ENCODE results near the gene HIPK2. TPM values are rescaled to one million over a fixed set of nuclear protein-coding genes. Genes with fewer than 3 reads are reported as not detected.
A peak's percentile ranks its signal among the peaks of the same experiment; 100 is the strongest.

Gene HIPK2
- total RNA-seq, 2 donors from 2014 or later = 95.1 to 125 TPM

DNA sequence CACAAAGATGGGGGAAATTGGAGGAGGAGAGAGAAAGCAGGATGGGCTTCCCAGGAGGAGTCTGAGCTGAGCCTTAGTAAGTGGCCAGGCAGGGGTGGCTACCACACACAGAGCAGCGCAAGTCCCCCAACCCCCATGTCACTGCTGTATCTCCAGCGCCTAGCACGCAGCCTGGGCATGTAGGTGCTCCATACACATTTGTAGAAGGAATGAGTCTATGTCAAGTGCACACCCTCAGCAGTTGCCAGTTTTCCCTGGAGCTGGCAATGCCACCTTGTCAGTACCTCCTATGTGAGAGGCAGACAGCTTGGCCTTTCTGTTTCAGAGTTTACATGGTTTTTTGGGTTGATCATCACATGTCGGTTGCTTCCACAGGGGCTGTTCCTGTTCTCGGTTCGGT is 138.2 kb downstream of the HIPK2 start:
- no peak overlapping the region for H3K4me3 ChIP-seq (ENCODE audit: low read length)
- H3K27ac ChIP-seq (ENCODE audit: low read depth, low read length) = no peak overlapping the region
- peaks cover 73% of the 10 kb centered on the region for H3K36me3 ChIP-seq (ENCODE audit: control insufficient read depth, insufficient read depth, low read length)
- H3K9ac ChIP-seq (ENCODE audit: extremely low read depth, low read length, poor library complexity, severe bottlenecking) = no peak overlapping the region
- no peak overlapping the region for H3K27ac Mint-ChIP-seq
- H3K4me3 Mint-ChIP-seq = no peak overlapping the region
- no peaks in the 10 kb centered on the region for H3K9me3 ChIP-seq (ENCODE audit: control insufficient read depth, low read length)
- TF ChIP-seq, protein P1, sequence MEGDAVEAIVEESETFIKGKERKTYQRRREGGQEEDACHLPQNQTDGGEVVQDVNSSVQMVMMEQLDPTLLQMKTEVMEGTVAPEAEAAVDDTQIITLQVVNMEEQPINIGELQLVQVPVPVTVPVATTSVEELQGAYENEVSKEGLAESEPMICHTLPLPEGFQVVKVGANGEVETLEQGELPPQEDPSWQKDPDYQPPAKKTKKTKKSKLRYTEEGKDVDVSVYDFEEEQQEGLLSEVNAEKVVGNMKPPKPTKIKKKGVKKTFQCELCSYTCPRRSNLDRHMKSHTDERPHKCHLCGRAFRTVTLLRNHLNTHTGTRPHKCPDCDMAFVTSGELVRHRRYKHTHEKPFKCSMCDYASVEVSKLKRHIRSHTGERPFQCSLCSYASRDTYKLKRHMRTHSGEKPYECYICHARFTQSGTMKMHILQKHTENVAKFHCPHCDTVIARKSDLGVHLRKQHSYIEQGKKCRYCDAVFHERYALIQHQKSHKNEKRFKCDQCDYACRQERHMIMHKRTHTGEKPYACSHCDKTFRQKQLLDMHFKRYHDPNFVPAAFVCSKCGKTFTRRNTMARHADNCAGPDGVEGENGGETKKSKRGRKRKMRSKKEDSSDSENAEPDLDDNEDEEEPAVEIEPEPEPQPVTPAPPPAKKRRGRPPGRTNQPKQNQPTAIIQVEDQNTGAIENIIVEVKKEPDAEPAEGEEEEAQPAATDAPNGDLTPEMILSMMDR (conservative IDR thresholded peaks at IDR 0.05) = no peak
- no peaks in the 10 kb centered on the region for H3K27me3 Mint-ChIP-seq (ENCODE audit: insufficient read depth)
- H3K9me3 Mint-ChIP-seq = no peaks in the 10 kb centered on the region
- no peaks in the 10 kb centered on the region for H3K4me1 ChIP-seq (ENCODE audit: control insufficient read depth, insufficient read depth, low read length)
- WGBS, 2 experiments (ENCODE audit: insufficient coverage in 1 of 2, insufficient read length in 1 of 2) = 92% methylated on average over 4 to 6 of the region's 6 CpGs
- peaks cover 46% of the 10 kb centered on the region for H3K36me3 Mint-ChIP-seq (ENCODE audit: low read depth)
- H3K27me3 ChIP-seq (ENCODE audit: control insufficient read depth, insufficient read depth, low read length, poor library complexity, severe bottlenecking) = no peaks in the 10 kb centered on the region
- no peak for DNase-seq
- H3K4me1 Mint-ChIP-seq = peaks cover 5% of the 10 kb centered on the region

DNA sequence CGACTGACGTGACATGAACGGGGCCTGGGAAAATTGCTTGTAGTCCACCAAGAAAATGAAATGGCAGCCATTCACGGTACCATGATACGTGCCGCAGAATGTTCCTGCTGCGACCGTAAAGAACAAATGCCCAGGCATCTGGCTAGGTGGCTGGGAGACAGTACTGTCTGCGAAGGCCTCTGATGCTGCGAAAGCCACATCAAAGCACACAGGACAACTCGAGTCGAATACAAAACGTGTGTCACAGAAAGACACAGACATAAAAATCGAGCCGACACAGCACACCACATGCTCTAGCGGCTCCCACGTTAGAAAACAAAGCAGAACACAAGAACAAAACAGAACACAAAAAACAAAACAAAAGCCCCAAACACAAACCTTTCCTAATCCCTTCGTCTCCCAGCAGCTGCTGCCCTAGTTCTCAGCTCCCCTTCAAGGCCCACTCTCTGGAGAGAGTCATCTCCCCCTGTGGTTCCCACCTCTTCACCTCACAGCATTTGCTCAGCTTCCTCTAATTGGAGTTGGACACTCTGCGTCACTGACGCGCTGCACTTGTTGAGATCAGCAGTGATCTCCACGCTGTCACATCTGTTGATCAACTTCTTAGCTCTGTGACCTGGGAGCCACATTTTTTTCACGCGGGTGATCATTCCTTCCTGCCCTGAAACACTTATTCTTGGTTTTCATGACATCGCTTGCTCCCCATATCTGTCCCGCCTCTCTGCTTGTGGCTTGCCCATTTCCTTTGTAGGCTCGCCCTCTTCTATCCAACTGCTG is 142.1 kb downstream of the HIPK2 start:
- 93 to 94% methylated on average over 19 to 27 of the region's 27 CpGs for WGBS, 2 experiments (ENCODE audit: insufficient coverage in 1 of 2, insufficient read length in 1 of 2)
- DNase-seq = no peak
- no peak overlapping the region for H3K4me3 Mint-ChIP-seq

DNA sequence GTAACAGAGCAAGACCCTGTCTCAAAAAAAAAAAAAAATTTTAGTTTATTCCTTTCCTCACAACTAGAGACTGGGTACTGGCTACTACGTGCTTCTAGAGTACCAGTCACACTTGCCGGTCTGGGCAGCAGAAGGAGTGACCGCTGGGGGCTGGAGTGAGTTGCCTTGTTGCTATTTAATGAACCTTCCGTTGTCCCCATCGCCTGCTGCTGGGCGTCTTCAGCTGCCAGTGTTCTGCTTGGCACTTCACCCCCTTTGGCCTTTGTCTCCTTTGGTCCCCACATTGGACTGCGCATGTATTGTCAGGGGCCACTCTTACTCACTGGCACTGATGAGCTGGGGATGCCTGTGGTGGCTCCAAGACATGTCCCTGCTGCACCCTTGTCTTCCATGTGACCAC is 143.7 kb downstream of the HIPK2 start:
- H3K4me3 ChIP-seq (ENCODE audit: low read length) = no peak overlapping the region
- no peaks in the 10 kb centered on the region for H3K4me1 ChIP-seq (ENCODE audit: control insufficient read depth, insufficient read depth, low read length)
- no peak overlapping the region for H3K27ac ChIP-seq (ENCODE audit: low read depth, low read length)
- DNase-seq = no peak
- peaks cover 2% of the 10 kb centered on the region for H3K4me1 Mint-ChIP-seq
- H3K4me3 Mint-ChIP-seq = no peak overlapping the region
- H3K9ac ChIP-seq (ENCODE audit: extremely low read depth, low read length, poor library complexity, severe bottlenecking) = no peak overlapping the region
- no peaks in the 10 kb centered on the region for H3K27me3 Mint-ChIP-seq (ENCODE audit: insufficient read depth)
- H3K36me3 Mint-ChIP-seq (ENCODE audit: low read depth) = peaks cover 52% of the 10 kb centered on the region
- H3K27me3 ChIP-seq (ENCODE audit: control insufficient read depth, insufficient read depth, low read length, poor library complexity, severe bottlenecking) = no peaks in the 10 kb centered on the region
- WGBS, 2 experiments (ENCODE audit: insufficient coverage in 1 of 2, insufficient read length in 1 of 2) = 95 to 97% methylated on average over 7 of the region's 7 CpGs
- H3K36me3 ChIP-seq (ENCODE audit: control insufficient read depth, insufficient read depth, low read length) = peaks cover 62% of the 10 kb centered on the region
- no peaks in the 10 kb centered on the region for H3K9me3 ChIP-seq (ENCODE audit: control insufficient read depth, low read length)
- H3K9me3 Mint-ChIP-seq = no peaks in the 10 kb centered on the region
- TF ChIP-seq, protein P1 (conservative IDR thresholded peaks at IDR 0.05) = no peak
- H3K27ac Mint-ChIP-seq = no peak overlapping the region

More for the DNA sequence above, 142.1 kb downstream of the HIPK2 start:
- H3K9me3 ChIP-seq (ENCODE audit: control insufficient read depth, low read length) = no peaks in the 10 kb centered on the region
- no peak overlapping the region for H3K4me3 ChIP-seq (ENCODE audit: low read length)
- TF ChIP-seq, protein P1 (conservative IDR thresholded peaks at IDR 0.05) = no peak
- peak overlapping the region; percentile 32 for H3K27ac Mint-ChIP-seq
- H3K27me3 Mint-ChIP-seq (ENCODE audit: insufficient read depth) = no peaks in the 10 kb centered on the region
- no peaks in the 10 kb centered on the region for H3K4me1 ChIP-seq (ENCODE audit: control insufficient read depth, insufficient read depth, low read length)
- H3K9me3 Mint-ChIP-seq = no peaks in the 10 kb centered on the region
- peak overlapping the region; percentile 83 for H3K27ac ChIP-seq (ENCODE audit: low read depth, low read length)
- H3K36me3 ChIP-seq (ENCODE audit: control insufficient read depth, insufficient read depth, low read length) = peaks cover 61% of the 10 kb centered on the region
- H3K4me1 Mint-ChIP-seq = peaks cover 2% of the 10 kb centered on the region
- peaks cover 49% of the 10 kb centered on the region for H3K36me3 Mint-ChIP-seq (ENCODE audit: low read depth)
- no peak overlapping the region for H3K9ac ChIP-seq (ENCODE audit: extremely low read depth, low read length, poor library complexity, severe bottlenecking)
- no peaks in the 10 kb centered on the region for H3K27me3 ChIP-seq (ENCODE audit: control insufficient read depth, insufficient read depth, low read length, poor library complexity, severe bottlenecking)
